Smooth muscle cell (in vitro differentiated cells): ENCODE results near the gene TMEM129. TPM values are rescaled to one million over a fixed set of nuclear protein-coding genes. Genes with fewer than 3 reads are reported as not detected.

Source experiments
- DNase-seq: peaks from one replicate; lab custom pipeline; 2025; ENCODE audit not compliant: unreplicated experiment; lab: John Stamatoyannopoulos, UW
- H2AFZ ChIP-seq: fragments of 200-600 bp; sonication (generic); 2 replicates; pipeline ENCODE4 v1.6.0; 2016; ENCODE audit warnings: antibody characterized with exemption, low read depth, mild to moderate bottlenecking
- H3F3A ChIP-seq: fragments of 200-600 bp; sonication (generic); 2 replicates; pipeline ENCODE4 v1.6.0; 2017; ENCODE audit warnings: antibody characterized with exemption, low read depth
- H3K27ac ChIP-seq: fragments of 200-600 bp; sonication (generic); 2 replicates; pipeline ENCODE4 v1.5.1; 2016; ENCODE audit warnings: low read depth, mild to moderate bottlenecking
- H3K27me3 ChIP-seq: fragments of 200-600 bp; sonication (generic); 2 replicates; pipeline ENCODE4 v1.6.1; 2016; ENCODE audit warnings: low read depth, mild to moderate bottlenecking
- H3K36me3 ChIP-seq: fragments of 200-600 bp; sonication (generic); 2 replicates; pipeline ENCODE4 v1.5.1; 2016; ENCODE audit warnings: low read depth
- H3K4me1 ChIP-seq: fragments of 200-600 bp; sonication (generic); 2 replicates; pipeline ENCODE4 v1.5.1; 2016; ENCODE audit warnings: low read depth
- H3K4me2 ChIP-seq: fragments of 200-600 bp; sonication (generic); 2 replicates; pipeline ENCODE4 v1.6.0; 2016; ENCODE audit warnings: mild to moderate bottlenecking
- H3K4me3 ChIP-seq: fragments of 200-600 bp; sonication (generic); 2 replicates; pipeline ENCODE4 v1.5.1; 2016; ENCODE audit warnings: mild to moderate bottlenecking
- H3K79me2 ChIP-seq: fragments of 200-600 bp; sonication (generic); 2 replicates; pipeline ENCODE4 v1.6.0; 2016; ENCODE audit warnings: low read depth, mild to moderate bottlenecking
- H3K9ac ChIP-seq: fragments of 200-600 bp; sonication (generic); 2 replicates; pipeline ENCODE4 v1.6.0; 2016; ENCODE audit warnings: low read depth
- H3K9me3 ChIP-seq: fragments of 200-600 bp; sonication (generic); replicated peaks from 2 replicates; pipeline ENCODE4 v1.5.1; 2016; ENCODE audit warnings: low read depth
- H4K20me1 ChIP-seq: fragments of 200-600 bp; sonication (generic); 2 replicates; pipeline ENCODE4 v1.6.0; 2016; ENCODE audit warnings: low read depth
- WGBS: methylation state at CpG from one replicate; pipeline ENCODE4 v1.1.7; 2016; ENCODE audit warnings: low lambda C conversion rate; 5-methylcytosine and 5-hydroxymethylcytosine counted together
- polyA plus RNA-seq: library from polyadenylated mRNA; unstranded; fragments of >200 nt; fragmentation: Nextera tagmentation; extraction: Ambion mirVana; gene quantifications from 2 replicates; pipeline ENCODE4 v1.2.1, GENCODE V29; 2016
- total RNA-seq: library from RNA; depleted of rRNA; stranded (reverse); fragments of >200 nt; gene quantifications from 2 replicates; pipeline ENCODE4 v1.2.3, GENCODE V29; 2014
- TF ChIP-seq, protein P1 (sequence below): fragments of 200-600 bp; sonication (generic); IDR thresholded peaks from 2 replicates; pipeline ENCODE4 v1.5.1; 2017; ENCODE audit warnings: borderline replicate concordance, mild to moderate bottlenecking, antibody characterized with exemption; ENCODE audit not compliant: insufficient read depth, poor library complexity, severe bottlenecking

The TMEM129 gene
- total and polyA plus RNA-seq, 2 experiments from 2014 or later = 30.4 to 50.5 TPM

DNA sequence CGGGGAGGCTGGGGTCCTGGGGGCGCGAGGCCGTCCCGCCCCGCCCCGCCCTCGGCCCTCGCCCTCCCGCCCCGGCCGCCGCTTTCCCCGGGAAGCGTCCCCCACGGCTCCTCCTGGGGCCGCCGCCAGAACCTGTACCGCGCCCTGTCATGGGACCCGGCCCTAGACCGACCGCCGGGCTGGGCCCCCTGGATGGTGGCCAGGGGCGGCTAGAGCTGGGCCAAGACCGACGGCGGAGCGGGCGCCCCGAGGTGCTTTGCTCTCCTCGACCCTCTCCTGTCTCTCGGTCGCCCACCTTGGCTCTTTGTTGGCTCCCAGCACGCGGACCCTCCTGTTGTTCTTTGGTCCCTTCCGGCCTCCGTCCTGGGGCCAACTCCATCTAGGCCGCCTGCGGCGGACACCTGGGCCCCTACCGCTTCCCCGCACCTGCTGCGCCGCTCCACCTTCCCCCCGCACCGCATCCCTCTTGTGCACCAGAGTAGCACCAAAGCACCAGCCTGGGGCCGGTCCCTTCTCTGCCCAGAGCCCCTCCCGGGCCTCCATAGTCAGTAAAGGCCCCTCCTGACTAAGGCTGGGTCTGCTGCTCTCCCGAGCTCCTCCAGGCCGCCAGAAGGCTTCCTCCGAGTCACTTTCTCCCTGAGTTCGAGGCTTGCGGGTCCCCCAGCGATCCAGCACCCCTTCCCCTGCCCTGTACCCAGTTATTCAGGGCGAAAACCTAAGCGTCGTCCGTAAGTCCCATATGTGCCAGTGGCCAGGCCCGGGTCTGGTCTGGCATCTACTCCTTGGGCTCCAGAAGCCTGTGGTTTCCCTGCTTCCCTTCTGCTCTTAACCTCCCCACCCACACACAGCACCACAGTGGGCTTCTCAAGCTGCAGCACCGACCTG lies 785 bp upstream of the TMEM129 start:
- no peak overlapping the region for H2AFZ ChIP-seq
- peak overlapping the region; percentile 24 for H3K9ac ChIP-seq
- H3K27ac ChIP-seq = no peak overlapping the region
- H3K4me1 ChIP-seq = peaks cover 8% of the 10 kb centered on the region
- no peak for DNase-seq
- H3F3A ChIP-seq = no peaks in the 10 kb centered on the region
- peaks cover 49% of the 10 kb centered on the region for H3K79me2 ChIP-seq
- H3K9me3 ChIP-seq = no peaks in the 10 kb centered on the region
- H3K4me3 ChIP-seq = peak overlapping the region; percentile 84
- 5% methylated on average over 44 of the region's 61 CpGs for WGBS
- H4K20me1 ChIP-seq = peaks cover 7% of the 10 kb centered on the region
- peak overlapping the region; percentile 99 for H3K4me2 ChIP-seq
- TF ChIP-seq, protein P1, sequence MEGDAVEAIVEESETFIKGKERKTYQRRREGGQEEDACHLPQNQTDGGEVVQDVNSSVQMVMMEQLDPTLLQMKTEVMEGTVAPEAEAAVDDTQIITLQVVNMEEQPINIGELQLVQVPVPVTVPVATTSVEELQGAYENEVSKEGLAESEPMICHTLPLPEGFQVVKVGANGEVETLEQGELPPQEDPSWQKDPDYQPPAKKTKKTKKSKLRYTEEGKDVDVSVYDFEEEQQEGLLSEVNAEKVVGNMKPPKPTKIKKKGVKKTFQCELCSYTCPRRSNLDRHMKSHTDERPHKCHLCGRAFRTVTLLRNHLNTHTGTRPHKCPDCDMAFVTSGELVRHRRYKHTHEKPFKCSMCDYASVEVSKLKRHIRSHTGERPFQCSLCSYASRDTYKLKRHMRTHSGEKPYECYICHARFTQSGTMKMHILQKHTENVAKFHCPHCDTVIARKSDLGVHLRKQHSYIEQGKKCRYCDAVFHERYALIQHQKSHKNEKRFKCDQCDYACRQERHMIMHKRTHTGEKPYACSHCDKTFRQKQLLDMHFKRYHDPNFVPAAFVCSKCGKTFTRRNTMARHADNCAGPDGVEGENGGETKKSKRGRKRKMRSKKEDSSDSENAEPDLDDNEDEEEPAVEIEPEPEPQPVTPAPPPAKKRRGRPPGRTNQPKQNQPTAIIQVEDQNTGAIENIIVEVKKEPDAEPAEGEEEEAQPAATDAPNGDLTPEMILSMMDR = no peak
- H3K36me3 ChIP-seq = no peaks in the 10 kb centered on the region
- no peaks in the 10 kb centered on the region for H3K27me3 ChIP-seq

GRCh38 chr4:1720163-1720983 lies 750 bp downstream of the TMEM129 start:
- H3K4me3 ChIP-seq = peak overlapping the region; percentile 84
- peaks cover 42% of the 10 kb centered on the region for H3K79me2 ChIP-seq
- no peaks in the 10 kb centered on the region for H3K9me3 ChIP-seq
- no peak for DNase-seq
- WGBS = 3% methylated on average over 67 of the region's 79 CpGs
- peak overlapping the region; percentile 53 for H3K27ac ChIP-seq
- H3K36me3 ChIP-seq = no peaks in the 10 kb centered on the region
- peak overlapping the region; percentile 83 for H2AFZ ChIP-seq
- no peaks in the 10 kb centered on the region for H3K27me3 ChIP-seq
- H3F3A ChIP-seq = no peaks in the 10 kb centered on the region
- peaks cover 8% of the 10 kb centered on the region for H3K4me1 ChIP-seq
- peak overlapping the region; percentile 47 for H3K9ac ChIP-seq
- TF ChIP-seq, protein P1 = no peak
- peak overlapping the region; percentile 99 for H3K4me2 ChIP-seq
- peaks cover 7% of the 10 kb centered on the region for H4K20me1 ChIP-seq

GRCh38 chr4:1718095-1718850 lies 2.9 kb downstream of the TMEM129 start:
- Histone ChIP-seq H3K4me2 (no peak overlapping the region), H3K4me1 (peaks cover 8% of the 10 kb centered on the region), H3K79me2 (peaks cover 41% of the 10 kb centered on the region), H3K27ac (no peak overlapping the region), H3K36me3 (no peaks in the 10 kb centered on the region), H3F3A (no peaks in the 10 kb centered on the region), H3K9me3 (no peaks in the 10 kb centered on the region), H2AFZ (no peak overlapping the region), H4K20me1 (peaks cover 7% of the 10 kb centered on the region), H3K4me3 (no peak overlapping the region), H3K27me3 (no peaks in the 10 kb centered on the region), H3K9ac (no peak overlapping the region)
- DNase-seq = no peak
- TF ChIP-seq, protein P1 = no peak
- WGBS = 98% methylated on average over 31 of the region's 31 CpGs
